K562 (cell line): ENCODE measurements around the gene PDIA4.

Experiments used
- BHLHE40 ChIP-seq: IDR thresholded peaks from 2 replicates; pipeline ENCODE4 v1.6.1; 2011; ENCODE audit warnings: low read length, improper control_type of control experiment
- CTCF ChIP-seq, 3 experiments: IDR thresholded peaks in 2 of 3; conservative IDR thresholded peaks in 1 of 3; 2 replicates each; pipeline ENCODE4 v1.5.1; 2011 to 2012; ENCODE audit warnings: low read length in 3 of 3, mild to moderate bottlenecking in 3 of 3, control low read depth in 2 of 3, improper control_type of control experiment in 1 of 3, inconsistent platforms in 1 of 3, low read depth in 1 of 3, mixed read lengths in 1 of 3, moderate library complexity in 1 of 3; ENCODE audit not compliant: insufficient read depth in 2 of 3
- EP300 ChIP-seq: IDR thresholded peaks from 2 replicates; pipeline ENCODE4 v1.6.1; 2012; ENCODE audit warnings: low read length, improper control_type of control experiment
- EZH2 ChIP-seq: IDR thresholded peaks from 2 replicates; pipeline ENCODE4 v1.6.1; 2012; ENCODE audit warnings: low read depth, mild to moderate bottlenecking, inconsistent platforms, low read length, borderline replicate concordance
- NFIC ChIP-seq: fragments of 450-650 bp; IDR thresholded peaks from 2 replicates; pipeline ENCODE4 v1.6.1; 2017; ENCODE audit warnings: mild to moderate bottlenecking, inconsistent platforms
- ZNF184 ChIP-seq: sonication (generic); formaldehyde crosslinking; IDR thresholded peaks from 2 replicates; pipeline ENCODE4 v1.5.0; 2020; ENCODE audit warnings: missing genetic modification reagents

GRCh38 chr7:149041350-149041749 lies 13.0 kb upstream of the PDIA4 start:
- no peak for TF ChIP-seq ZNF184 (CRISPR knock-in tag)
- TF ChIP-seq NFIC = no peak
- TF ChIP-seq EZH2 = no peak
- TF ChIP-seq CTCF (IDR thresholded peaks at IDR 0.05 in 2 of 3, conservative IDR thresholded peaks at IDR 0.05 in 1 of 3; ENCODE audit: insufficient read depth in 2 of 3, low read depth in 1 of 3, low read length in 3 of 3) = no peak
- TF ChIP-seq BHLHE40 = no peak
- TF ChIP-seq EP300 = peak; percentile 52; the same call in 1 of the 2 replicates
